Activated T-cell treated with anti-CD3 and anti-CD28 coated beads for 48 hours (primary cell): ENCODE results near the gene GLRA1.
"Not testable (repeated sequence)": the region's sequence is repeated elsewhere in the genome, so short reads cannot be mapped to it uniquely, and the experiment has no call there.

Experiments
- DNase-seq: peaks from one replicate; pipeline ENCODE4 v3.0.0-alpha.2; 2020; ENCODE audit warnings: low read depth

GLRA1 gene

DNA sequence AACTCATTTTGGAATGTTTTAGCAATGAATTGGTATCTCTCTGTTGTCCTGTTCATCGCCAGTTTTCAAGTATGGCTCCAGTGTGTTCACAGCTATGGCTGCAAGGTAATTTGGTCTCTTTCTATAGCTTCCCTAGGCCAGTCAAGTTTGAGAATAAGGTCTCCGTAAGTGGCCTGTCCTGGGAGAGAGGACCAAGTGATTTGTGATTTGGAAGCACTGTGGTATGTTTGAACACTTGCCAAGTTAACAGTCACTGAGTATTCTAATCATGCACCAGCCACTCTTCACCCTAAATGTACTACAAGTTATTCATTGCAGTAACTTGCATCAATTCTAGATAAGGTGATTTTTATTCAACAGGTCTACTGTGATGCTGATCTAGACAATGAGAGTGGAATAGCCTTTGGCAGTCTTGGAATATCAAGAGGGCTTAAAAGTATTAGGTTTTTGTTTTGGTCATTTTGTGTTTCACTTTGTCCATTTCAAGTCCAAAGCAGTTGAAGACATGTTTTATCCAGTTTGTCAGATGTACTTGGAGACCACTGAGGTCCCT, 111.8 kb downstream of the GLRA1 start:
- no peak for DNase-seq

DNA sequence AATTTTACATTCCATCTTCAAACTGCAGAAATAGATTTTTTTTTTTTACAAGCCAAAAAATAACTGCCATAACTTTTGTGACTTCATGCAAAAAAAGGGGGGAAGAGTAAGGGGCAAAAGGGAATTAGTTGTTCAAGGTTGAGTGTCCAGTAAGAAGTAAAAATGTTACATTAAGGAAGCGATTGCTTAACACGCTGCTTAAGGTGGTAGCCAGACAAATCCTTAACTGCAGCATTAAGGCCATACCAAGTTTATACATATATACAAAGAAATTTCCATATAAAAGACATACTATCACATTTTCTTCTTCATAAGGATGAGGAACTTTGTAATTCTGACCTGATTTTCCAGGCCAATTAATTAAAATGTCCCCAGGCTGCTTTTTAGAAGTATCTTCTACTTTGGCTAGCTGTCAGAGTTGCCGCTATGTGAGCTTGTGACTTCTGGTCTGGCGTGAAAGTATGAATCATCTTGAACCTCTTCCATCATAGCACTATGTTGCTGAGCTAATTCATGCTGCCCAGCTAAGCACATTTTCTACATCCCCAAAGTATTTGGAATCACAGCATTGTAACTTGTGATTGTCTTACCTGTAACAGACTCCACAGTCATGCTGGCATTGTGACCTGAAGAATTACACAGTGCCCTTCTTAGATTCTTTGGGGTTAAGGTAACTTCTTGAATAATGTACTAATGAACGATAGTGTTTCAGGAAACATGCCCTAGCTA, 112.9 kb downstream of the GLRA1 start:
- DNase-seq, result no peak

DNA sequence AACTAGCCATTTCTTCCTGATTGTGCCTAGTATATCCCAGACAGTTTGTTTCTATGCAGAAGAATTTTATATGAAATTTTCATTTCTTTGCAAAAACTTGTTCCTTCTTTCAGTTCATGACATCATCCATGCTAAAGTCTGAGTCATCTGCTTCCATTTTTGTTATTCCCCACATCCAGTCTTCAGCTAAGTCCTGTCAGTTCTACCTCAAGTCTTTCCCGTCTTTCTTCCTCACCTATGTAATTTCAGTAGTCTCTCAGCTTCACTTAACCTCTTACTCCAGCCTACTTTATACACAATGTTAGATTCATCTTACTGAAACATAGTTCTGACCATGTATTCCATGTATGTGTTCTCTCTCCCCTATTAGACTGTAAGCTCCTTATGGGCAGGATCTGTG, 113.8 kb downstream of the GLRA1 start:
- no peak for DNase-seq

DNA sequence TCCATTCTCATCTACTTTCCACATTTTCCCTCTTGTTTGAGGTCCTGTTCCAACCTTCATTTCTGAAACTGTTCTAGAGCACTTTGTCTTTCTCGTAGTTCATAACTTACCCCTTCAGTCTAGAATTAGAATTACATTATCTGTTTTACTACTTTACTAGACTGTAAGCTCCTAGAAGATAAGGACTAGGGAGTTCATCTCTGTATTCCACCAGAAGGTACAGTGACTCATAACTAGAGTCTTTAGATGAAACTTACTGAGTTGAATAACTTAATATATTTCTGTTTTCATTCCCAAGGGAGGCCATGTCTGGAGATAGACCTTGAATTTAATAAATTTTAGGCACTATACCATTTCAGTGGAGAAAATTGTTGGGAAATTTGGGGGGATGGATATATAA, 114.2 kb downstream of the GLRA1 start:
- no peak for DNase-seq

DNA sequence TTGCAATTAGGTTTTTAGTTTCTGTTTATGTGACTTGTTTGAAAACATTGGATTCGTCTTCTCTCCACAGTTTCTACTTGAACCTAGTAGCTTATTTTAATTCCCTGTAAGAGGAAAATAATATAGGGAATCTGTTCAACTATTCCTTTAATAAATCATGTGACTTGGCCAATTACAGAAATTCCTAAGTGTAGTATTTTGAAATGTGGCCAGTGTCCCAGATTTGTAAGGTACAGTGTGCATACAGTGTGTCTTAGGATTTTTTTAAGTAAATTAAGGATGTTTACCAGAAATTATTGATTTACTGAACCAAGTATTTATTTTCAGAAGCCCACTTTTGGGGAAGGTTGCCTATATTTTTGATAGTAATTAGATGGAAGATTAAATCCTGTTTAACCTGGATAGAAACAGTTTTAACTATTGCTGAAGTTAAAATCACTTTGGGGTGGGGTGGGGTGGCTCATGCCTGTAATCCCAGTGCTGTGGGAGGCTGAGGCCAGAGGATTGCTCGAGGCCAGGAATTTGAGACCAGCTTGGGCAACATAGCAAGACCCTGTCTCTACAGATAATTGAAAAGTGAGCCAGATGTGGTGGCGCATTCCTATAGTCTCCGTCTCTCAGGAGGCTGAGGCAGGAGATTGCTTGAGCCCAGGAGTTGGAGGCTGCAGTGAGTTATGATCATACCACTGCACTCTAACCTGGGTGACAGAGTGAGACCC, 116.0 kb downstream of the GLRA1 start:
- DNase-seq, result no peak

DNA sequence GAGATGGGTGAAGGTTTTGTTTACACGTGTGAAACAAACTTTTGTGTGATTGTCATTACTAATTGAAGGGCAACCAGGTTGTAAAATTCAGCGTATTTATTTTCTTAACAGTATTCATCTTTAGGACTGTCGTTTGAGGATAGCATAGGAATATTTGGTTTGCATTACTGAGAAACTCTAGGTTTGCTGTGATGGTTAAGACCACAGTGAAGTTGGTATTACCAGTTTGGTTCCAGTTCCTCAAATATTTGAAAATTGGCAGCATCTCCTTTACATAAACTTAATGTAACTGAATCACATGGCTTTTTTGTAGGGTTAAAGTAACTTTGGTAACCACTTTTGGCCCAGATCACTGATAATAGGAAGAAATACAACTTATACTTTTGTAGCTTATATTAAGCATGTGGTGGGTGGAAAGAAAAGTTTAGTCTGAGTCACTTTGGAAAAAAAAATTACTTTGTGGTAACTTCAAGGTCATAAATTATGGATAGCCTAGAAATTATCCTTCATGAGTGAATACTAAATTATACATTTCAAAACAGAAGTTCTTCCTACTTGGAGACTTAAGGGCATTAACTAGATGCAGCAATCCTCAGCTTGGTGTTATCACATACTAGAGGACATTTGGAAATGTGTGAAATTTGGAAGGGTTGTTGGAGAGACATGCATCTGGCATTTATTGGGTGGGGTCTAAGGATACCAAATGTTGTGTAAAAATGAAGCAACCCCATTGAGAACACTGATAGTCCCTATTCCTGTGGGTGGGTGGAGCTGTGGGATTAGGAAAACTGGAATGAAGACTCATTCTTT, 119.0 kb downstream of the GLRA1 start:
- no peak for DNase-seq

DNA sequence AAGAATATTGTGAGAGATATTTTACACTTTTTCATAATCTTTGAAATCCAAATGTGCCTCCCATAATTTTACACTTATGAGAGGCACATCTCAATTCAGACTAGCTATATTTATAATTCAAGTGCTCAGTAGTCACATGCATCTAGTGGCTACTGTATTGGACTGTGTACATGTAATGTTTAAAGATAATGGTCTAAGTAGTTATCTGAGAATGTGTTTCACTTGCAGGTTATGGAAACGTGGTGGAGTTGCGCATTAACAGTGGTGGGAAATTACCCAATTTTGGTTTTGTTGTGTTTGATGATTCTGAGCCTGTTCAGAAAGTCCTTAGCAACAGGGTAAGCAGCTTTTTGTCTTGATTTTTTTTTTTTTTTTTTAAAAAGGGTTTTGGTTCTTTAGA, 124.1 kb downstream of the GLRA1 start:
- no peak for DNase-seq

DNA sequence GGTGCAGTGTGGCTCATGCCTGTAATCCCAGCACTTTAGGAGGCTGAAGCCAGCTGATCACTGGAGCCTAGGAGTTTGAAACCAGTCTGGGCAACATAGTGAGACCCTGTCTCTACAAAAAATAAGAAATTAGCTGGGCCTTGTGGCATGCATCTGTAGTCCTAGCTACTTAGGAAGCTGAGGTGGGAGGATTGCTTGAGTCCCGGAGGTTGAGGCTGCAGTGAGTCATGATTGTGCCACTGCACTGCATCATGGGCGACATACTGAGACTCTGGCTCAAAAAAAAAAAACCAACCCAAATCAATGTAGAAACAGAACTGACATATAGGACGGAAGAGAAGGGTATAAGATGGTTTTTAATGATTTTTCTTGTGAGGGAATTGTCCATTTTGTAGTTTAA, 125.2 kb downstream of the GLRA1 start:
- peak; percentile 8 for DNase-seq

DNA sequence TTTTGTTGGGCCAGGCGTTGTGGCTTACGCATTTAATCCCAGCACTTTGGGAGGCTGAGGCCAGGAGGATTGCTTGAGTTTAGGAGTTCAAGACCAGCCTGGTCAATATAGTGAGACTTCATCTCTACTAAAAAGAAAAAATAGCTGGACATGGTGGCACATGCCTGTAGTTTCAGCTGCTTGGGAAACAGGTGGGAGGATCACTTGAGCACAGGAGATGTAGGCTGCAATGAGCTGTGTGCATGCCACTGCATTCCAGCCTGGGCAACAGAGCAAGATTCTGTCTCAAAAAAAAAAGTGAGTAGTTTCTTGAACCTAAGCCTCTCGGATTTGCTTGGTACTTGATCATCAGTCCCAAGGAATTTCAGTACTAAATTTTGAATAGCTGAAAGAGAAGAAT, 126.0 kb downstream of the GLRA1 start:
- no peak for DNase-seq

DNA sequence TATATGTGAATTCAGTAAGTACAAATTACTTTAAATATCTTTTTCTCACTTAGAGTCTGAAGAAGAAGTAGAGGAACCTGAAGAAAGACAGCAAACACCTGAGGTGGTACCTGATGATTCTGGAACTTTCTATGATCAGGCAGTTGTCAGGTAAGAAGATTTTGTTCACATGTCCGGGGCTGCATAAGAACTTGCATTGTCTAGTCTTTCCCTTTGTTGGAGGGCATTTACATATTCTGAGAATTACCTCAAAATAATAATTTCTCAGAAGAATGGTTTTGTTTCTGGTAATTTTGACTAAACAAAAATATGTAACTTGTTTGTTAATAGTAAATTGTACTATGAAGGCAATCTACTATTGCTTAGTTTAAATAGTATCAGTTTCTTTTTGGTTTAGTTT, 129.2 kb downstream of the GLRA1 start:
- DNase-seq, result no peak

DNA sequence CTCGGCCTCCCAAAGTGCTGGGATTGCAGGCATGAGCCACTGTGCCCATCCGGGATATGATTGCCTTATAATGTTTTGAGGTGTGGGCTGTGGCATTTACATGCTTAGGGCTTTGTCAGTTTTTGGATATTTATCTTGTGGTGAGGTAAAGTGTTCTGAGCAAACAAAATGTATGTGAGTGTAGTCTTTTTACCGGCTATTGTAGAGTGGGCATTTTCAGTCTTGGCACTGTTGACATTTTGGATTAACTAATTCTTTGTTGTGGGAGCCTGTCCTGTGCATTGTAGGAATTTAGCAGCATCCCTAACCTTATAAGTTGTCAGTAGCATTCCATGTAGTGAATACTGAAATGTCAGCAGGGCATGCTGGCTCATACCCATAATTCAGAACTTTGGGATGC, 131.3 kb downstream of the GLRA1 start:
- no peak for DNase-seq

DNA sequence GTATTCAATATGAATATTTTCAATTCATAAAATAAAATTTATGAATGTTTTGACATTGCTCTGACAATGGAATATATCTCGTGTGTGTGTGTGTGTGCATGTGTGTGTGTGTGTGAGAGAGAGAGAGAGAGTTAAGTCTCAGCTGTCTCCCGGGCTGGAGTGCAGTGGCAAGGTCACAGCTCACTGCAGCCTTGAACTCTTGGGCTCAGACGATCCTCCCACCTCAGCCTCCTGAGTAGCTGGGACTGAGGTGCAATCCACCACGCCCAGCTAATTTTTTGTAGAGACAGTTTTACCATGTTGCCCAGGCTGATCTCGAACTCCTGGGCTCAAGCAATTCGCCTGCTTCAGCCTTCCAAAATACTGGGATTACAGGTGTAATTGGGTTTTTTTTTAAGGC, 136.8 kb downstream of the GLRA1 start:
- no peak for DNase-seq

DNA sequence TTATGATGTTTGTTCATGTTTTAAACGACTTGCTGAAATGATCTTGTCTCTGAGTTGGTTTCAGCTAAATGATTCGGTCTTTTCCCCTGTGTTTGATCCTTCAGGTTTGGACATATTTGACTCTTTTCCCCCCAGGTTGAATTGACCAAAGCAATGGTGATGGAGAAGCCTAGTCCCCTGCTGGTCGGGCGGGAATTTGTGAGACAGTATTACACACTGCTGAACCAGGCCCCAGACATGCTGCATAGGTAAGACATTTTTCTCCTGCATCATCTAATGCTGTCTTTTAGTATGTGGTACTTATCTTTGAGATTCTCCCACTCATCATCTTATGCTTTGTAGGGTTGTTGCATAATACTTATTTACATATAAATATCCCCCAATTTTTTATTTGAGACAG, 138.2 kb downstream of the GLRA1 start:
- DNase-seq, result no peak

DNA sequence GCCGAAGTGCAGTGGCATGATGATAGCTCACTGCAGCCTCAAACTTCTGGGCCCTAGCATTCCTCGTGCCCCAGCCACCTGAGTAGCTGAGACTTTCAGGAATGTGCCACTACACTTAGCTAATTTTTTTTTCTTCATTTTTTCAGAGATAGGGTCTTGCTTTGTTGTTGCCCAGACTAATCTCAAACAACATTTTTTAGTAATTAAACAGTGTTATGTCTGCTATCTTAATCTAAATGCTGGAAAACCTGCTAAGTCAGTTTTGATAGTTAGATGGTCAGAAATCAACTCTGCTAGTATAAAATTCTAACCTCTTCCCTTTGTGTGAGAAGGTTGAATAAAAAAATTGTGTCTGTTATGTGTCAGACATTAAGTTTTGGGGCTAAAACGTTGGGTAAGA, 140.5 kb downstream of the GLRA1 start:
- no peak for DNase-seq

DNA sequence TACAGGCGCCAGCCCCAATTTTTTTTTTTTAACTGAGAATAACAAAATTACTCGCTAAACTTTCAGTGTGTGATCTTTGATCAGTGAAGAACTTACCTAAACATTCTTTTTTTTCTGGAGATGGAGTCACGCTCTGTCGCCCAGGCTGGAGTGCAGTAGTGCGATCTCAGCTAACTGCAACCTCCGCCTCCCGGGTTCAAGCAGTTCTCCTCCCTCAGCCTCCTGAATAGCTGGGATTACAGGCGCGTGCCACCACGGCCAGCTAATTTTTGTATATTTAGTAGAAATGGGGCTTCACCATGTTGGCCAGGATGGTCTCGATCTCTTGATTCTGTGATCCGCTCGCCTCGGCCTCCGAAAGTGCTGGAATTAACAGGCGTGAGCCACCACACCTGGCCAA, 141.0 kb downstream of the GLRA1 start:
- not testable (repeated sequence) for DNase-seq

DNA sequence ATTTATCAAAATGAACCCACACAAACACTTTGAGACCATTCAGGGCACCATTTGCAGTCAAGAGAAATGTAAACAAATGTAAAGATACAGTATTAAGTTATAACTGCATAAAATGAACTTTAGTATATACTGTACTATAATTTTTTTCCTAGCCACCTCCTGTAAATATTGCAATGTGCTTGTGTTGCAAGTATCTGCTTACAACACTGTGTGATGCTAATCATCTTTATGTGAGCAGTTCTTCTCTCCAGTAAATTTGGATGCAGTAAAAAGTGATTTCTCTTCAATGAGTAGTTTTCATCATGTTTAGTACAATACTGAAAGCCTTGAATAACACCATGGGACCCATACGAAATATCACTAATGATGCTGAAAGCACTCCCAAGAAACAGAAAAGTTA, 143.4 kb downstream of the GLRA1 start:
- no peak for DNase-seq

DNA sequence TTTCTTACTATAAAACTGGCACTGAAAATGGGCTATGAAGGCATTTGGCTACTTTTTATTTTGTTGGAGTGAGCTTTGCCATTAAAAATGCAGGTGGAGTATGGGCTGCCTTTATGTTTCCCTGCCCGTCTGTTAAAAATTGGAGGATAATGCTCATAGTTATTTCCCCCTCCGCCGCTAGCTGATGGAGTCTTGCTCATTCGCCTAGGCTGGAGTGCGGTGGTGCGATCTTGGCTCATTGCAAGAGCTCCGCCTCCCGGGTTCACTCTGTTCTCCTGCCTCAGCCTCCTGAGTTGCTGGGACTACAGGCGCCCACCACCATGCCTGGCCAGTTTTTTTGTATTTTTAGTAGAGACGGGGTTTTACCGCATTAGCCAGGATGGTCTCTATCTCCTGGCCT, 144.3 kb downstream of the GLRA1 start:
- no peak for DNase-seq

DNA sequence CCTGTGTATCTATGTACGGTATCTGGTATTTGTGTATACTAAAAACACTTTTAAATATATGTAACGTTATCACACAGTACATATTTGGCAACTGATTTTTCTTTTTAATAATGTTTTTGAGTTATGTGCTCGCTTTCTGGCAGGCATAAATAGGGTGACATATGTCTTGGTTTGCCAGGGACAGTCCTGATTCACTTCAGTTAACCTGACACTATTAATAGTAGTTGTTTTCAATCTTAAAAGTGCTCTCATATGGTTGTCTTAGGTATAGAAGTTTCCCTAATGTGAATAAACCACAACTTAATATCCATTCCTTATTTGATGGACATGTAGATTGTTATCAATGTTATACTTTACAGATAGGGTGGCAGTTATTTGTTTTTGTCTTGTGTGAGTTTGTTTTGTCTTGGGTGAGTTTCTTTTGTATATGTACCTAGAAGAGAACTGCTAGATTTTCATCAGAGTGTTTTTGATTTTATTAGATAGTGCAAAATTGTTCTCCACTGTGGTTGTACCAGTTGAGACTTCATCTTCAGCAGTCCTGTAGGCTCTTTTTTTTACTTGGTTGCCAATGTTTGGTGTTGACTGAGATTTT, 145.0 kb downstream of the GLRA1 start:
- DNase-seq, result no peak

DNA sequence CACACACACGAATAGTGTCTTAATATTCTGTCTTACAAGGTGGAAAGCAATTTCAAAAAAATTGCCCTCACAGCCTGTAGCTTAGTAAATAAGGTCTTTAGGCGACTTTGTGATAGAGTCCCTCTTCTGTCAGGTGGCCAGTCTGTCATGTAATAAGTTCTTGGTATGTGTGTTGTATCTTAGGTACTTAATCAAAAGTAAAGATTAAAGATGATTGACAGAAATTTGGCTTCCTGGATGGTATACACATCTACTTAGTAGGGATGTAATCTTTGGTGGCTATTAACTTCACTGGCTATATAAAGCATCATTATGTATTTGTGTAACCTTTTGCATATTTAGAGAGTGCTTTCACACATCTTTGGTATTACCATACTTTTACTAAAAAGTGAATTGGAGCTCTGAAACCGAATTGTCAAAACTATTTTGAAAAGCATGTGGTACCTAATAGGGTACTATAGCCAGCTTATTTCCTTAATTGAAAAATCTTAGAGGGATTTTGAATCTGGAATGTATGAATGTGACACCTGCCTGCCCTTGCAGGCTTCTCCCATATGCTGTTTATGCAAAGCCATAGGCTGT, 149.5 kb downstream of the GLRA1 start:
- no peak for DNase-seq

DNA sequence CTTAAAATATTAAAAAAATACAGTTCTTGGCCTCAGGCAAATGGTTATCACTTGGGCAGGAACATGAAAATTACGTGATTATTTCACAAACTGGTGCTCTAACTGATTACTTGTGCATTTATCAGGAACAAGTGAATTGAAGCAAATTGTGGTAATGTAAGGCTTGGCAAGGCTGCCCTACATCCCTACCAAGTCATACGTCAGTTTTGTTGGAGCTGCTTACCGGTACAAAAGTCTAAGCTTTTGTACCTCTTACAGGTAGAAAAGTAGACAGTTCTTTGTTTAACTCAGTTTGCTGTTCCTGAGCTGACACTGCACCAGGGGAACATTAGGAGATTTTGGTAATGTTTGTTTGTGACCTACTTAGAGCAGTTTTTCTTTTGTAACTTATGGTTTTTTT, 150.7 kb downstream of the GLRA1 start:
- DNase-seq, result no peak

DNA sequence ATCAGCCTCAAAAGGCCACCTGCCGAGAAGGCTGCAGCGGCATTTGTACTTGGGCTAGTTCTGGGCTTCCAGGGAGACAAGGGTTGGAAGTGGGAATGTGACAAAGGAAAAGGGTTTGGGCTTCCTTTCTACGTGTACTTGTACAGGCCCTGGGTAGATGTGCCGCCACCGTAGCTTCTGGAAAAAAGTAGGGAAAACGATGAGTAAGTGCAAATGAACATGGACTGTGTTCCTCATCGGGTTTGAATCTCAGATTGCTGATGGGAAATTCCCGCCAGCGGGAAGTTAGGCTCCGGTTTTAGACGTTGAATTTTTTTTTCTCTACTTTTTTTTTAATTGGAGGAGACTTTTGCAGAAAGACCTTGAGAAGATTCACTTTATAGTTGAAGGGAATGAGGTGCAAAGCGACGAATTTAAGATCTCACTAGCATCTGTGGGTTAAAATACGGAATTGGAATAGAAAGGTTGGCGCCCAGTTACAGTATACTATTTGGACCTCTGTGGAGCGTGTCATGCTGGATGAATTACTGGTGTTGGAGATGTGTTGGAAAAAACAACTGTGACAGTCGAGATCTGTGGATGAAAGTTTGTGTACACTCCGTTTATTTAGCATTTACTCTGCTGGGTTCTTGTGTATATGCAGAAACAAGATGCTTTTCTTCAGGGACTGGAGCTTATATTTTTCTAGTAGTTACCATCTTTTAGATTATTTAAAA, 151.6 kb downstream of the GLRA1 start:
- no peak for DNase-seq
